ENCODE results near the gene FAM174A.
"Not testable (repeated sequence)": the region's sequence is repeated elsewhere in the genome, so short reads cannot be mapped to it uniquely, and the experiment has no call there.

Gene FAM174A

GRCh38 chr5:100576217-100576751 lies 41.1 kb downstream of the FAM174A start:
- DNase-seq: no peak

DNA sequence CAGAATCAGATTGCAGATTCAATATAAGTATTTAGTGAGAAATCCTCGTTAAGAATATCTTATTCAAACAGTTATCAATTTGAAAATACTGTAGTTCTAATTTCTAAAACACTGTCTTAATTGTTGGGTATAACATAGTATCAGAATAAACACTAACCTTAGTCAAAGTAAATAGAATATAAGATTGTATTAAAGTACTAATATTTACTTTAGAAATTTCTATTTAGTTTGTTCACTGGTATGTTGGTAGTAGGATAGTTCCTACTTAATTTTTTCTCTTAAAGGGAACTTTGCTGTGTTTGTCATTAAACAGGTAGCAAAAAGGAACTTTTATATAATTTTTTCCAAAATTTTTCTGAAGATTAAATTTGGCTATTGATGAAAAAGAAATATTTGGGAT lies 42.3 kb downstream of the FAM174A start:
- DNase-seq: no peak

GRCh38 chr5:100584069-100584468 lies 48.9 kb downstream of the FAM174A start:
- no peak for DNase-seq

GRCh38 chr5:100584889-100585288 lies 49.7 kb downstream of the FAM174A start:
- no peak for DNase-seq

- DNase-seq: no peak
Observed at GRCh38 chr5:100590867-100591266, 55.7 kb downstream of the FAM174A start.

- DNase-seq: no peak
Observed at GRCh38 chr5:100595152-100595811, 60.1 kb downstream of the FAM174A start.

GRCh38 chr5:100595812-100596173 lies 60.6 kb downstream of the FAM174A start:
- no peak for DNase-seq

- no peak for DNase-seq
Observed at GRCh38 chr5:100598446-100598845, 63.3 kb downstream of the FAM174A start.

DNA sequence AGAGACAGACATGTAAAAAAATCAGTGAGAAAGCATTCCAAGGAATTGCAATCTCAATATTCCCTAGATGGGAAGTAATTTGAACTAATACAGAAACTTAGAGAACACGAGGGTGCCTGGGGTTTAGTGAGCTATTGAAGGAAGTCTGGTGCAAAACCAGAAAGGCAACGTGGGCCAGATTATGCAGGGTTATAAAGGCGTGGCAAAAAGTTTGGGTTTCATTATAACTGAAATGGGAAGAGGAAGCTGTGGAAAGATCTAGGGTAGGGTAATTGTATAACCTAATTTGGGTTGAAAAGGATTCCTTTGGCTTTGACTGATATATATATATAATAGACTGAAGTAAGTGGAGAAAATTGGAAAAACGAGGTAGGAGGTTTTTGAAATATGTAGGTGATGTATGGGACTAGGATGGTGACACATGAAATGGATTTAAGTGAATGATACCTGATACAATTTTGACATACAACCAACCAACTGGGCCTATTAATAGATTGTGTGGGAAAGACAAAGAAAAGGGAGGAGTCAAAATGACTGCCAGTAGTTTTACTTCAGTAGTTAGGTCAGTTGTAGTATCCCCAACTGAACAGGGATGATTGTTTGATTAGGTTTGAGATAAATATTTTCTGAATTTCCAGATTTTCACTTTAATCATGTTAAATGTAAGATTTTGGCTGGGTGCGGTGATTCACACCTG lies 65.3 kb downstream of the FAM174A start:
- DNase-seq: no peak

DNA sequence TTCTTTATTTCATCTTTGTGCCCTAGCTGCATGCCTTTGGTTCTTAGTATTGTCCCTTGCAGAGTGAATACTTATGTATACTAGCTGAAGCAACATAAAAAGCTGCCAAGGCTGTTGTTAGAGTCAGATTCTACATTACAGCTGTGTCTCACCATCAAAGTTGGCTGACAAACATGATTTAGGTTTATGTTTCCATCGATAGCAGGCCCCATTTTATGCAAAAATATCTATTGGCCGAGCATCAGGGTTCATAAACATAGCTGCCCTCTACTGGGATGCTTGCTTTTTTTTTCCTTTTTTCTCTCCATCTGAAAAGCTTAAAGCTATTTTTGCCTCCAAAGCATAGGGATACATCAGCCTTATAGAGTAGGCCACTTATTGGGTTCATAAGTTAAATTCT lies 68.0 kb downstream of the FAM174A start:
- no peak for DNase-seq

- DNase-seq: not testable (repeated sequence)
Observed at GRCh38 chr5:100604021-100604420, 68.8 kb downstream of the FAM174A start.

DNA sequence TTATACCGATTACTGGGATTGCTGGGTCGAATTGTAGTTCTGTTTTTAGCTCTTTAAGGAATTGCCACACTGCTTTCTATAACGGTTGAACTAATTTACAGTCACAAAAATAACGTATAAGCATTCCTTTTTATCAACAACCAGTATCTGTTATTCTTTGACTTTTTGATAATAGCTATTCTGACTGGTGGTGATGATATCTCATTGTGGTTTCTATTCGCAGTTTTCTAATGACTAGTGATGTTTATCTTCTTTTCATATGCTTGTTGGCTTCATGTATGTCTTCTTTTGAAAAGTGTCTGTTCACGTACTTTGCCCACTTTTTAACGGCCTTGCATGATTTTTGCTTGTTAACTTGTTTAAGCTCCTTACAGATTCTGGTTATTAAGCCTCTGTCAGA lies 74.4 kb downstream of the FAM174A start:
- no peak for DNase-seq

DNA sequence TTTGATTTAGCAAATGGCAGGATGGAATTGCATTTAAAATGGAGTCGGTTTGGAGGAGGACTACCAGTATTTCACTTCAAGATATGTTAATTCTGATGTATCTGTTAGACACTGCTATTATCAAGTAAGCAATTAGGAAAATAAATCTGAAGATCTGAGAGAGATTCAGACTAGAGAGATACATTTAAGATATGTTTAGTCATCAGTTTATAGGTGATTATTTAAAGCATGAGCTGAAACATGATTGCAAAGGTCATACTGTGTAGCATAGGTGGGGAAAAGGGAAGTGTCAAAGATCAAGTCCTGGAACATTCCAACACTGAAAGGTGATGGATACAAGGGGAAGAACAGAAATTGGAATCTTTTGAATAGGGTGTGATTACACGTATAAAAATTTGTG lies 79.1 kb downstream of the FAM174A start:
- no peak for DNase-seq

DNA sequence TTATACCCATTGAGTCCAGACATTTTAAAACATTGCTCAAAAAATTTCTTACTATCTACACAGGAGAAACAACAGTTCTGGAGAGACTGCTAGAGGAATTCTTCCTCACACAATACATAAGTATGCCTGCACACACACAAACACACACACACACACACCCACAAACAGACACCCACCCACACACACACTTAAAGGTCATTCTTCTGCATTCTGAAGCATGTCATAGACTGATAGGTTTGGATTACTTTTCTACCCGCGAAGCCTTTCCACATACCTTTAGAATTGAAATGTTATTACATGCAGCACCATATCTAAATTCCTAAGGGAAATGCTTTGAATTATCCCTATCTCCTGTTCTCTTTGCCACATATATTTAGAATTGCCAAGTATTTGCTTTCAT lies 80.2 kb downstream of the FAM174A start:
- DNase-seq: no peak

GRCh38 chr5:100616291-100616690 lies 81.1 kb downstream of the FAM174A start:
- no peak for DNase-seq

GRCh38 chr5:100616981-100617380 lies 81.8 kb downstream of the FAM174A start:
- DNase-seq: no peak

GRCh38 chr5:100623719-100624118 lies 88.5 kb downstream of the FAM174A start:
- DNase-seq: peak; percentile 21

DNA sequence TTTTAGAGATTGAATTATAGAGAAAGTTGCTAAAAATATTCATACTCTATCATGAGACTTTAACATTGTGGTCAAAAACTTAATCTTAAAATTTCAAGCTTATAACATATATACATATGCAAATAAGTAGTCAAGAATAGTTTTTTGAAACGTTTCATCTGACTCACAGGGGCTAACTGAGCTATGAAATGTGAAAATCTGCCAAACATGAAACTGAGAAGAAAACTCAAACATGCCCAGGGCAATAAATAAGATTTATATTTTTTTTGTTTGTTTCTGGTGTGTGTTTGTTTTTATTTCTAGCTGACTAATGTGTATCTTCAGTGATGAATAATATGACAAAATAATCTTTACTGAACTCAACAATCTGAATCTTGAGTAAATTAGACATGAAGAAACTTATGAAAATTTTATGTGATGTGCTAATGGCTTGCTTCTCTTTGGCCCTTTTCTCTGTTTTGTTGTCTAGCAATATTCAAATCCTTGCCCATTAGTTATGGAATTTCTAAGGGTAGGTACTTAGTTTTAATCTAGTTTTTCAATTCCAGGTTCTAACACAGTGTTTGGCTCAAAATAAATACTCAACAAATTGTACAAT lies 99.9 kb downstream of the FAM174A start:
- no peak for DNase-seq

Data from central memory CD4-positive, alpha-beta T cell (primary cell).